PC-9 (cell line): Measurements from ENCODE around the gene C17orf58. TPM values are rescaled to one million over a fixed set of nuclear protein-coding genes. Genes with fewer than 3 reads are reported as not detected.
"Not testable (repeated sequence)": the region's sequence is repeated elsewhere in the genome, so short reads cannot be mapped to it uniquely, and the experiment has no call there.

ENCODE experiments used
- Bru-seq: library from RNA; stranded (reverse); fragments of 400-500 nt; gene quantifications from one replicate; lab custom pipeline; 2021; lab: Mats Ljungman, UMichigan
- BruChase-seq, 2 experiments: library from RNA; stranded (reverse); fragments of 400-500 nt; gene quantifications; one replicate each; lab custom pipeline; 2021; lab: Mats Ljungman, UMichigan
- BruUV-seq: library from RNA; stranded (reverse); fragments of 400-500 nt; replicated peaks from 2 replicates; lab custom pipeline; 2021; lab: Mats Ljungman, UMichigan
- CTCF ChIA-PET: fragments of 300-600 bp; sonication (Branson Sonifier 250); formaldehyde crosslinking; loops from one replicate; lab custom pipeline; 2022; ENCODE audit warnings: antibody characterized with exemption; lab: Charles Lee
- POLR2A ChIA-PET: fragments of 300-600 bp; sonication (Branson Sonifier 250); formaldehyde crosslinking; loops from one replicate; lab custom pipeline; 2022; ENCODE audit warnings: antibody characterized with exemption; ENCODE audit not compliant: unreplicated experiment; lab: Charles Lee
- DNase-seq, 2 experiments: peaks; one replicate each; pipeline versions ENCODE4 v3.0.0 to v3.0.0-alpha.2; 2015 to 2022; ENCODE audit warnings: mixed read lengths in 1 of 2
- H2AFZ ChIP-seq: fragments of 200-600 bp; sonication (generic); 2 replicates; pipeline ENCODE4 v1.8.1; 2017; ENCODE audit warnings: antibody characterized with exemption
- H3F3A ChIP-seq: fragments of 200-600 bp; sonication (generic); 2 replicates; pipeline ENCODE4 v1.8.1; 2017; ENCODE audit warnings: antibody characterized with exemption, mild to moderate bottlenecking, low read depth; ENCODE audit not compliant: insufficient read depth
- H3K27ac ChIP-seq: fragments of 200-600 bp; sonication (generic); 2 replicates; pipeline ENCODE4 v1.6.1; 2016; ENCODE audit warnings: mixed run types
- H3K27me3 ChIP-seq: fragments of 200-600 bp; sonication (generic); 2 replicates; pipeline ENCODE4 v1.6.1; 2016; ENCODE audit warnings: low read depth, mixed run types; ENCODE audit not compliant: insufficient read depth
- H3K36me3 ChIP-seq: fragments of 200-600 bp; sonication (generic); 2 replicates; pipeline ENCODE4 v1.6.1; 2016; ENCODE audit warnings: low read depth, mixed run types
- H3K4me1 ChIP-seq: fragments of 200-600 bp; sonication (generic); replicated peaks from 2 replicates; pipeline ENCODE4 v1.6.1; 2016; ENCODE audit warnings: mixed run types; ENCODE audit not compliant: insufficient read depth
- H3K4me2 ChIP-seq: fragments of 200-600 bp; sonication (generic); 2 replicates; pipeline ENCODE4 v1.6.1; 2017; ENCODE audit warnings: mixed run types
- H3K4me3 ChIP-seq: fragments of 200-600 bp; sonication (generic); 2 replicates; pipeline ENCODE4 v1.6.1; 2016; ENCODE audit warnings: mixed run types
- H3K79me2 ChIP-seq: fragments of 200-600 bp; sonication (generic); 2 replicates; pipeline ENCODE4 v1.6.1; 2017; ENCODE audit warnings: low read depth, mixed run types
- H3K9me2 ChIP-seq: fragments of 200-600 bp; sonication (generic); 2 replicates; pipeline ENCODE4 v1.8.1; 2017; ENCODE audit warnings: mild to moderate bottlenecking; ENCODE audit not compliant: insufficient read depth
- H3K9me3 ChIP-seq: fragments of 200-600 bp; sonication (generic); 2 replicates; pipeline ENCODE4 v1.8.1; 2016; ENCODE audit warnings: low read depth; ENCODE audit not compliant: insufficient read depth
- H4K20me1 ChIP-seq: fragments of 200-600 bp; sonication (generic); 2 replicates; pipeline ENCODE4 v1.8.1; 2017; ENCODE audit not compliant: insufficient read depth
- CTCF ChIP-seq: fragments of 200-600 bp; sonication (generic); conservative IDR thresholded peaks from 2 replicates; pipeline ENCODE4 v1.6.1; 2017; ENCODE audit warnings: mixed run types, antibody characterized with exemption, mild to moderate bottlenecking, moderate library complexity
- EZH2 ChIP-seq: fragments of 200-600 bp; sonication (generic); IDR thresholded peaks from 2 replicates; pipeline ENCODE4 v1.8.0; 2017; ENCODE audit warnings: antibody characterized with exemption, low read depth
- intact Hi-C: fragments of 100-400 bp; cut with micrococcal nuclease; formaldehyde crosslinking; loops from one replicate; pipeline ENCODE4 v1.10.0; 2022; ENCODE audit not compliant: unreplicated experiment
- long read RNA-seq: library from polyadenylated mRNA; stranded (forward); transcript quantifications from one replicate; pipeline ENCODE4 v2.0.0, GENCODE V29; 2022
- total RNA-seq: library from RNA; stranded (reverse); gene quantifications from 2 replicates; pipeline ENCODE4 v1.2.3, GENCODE V29; 2021

C17orf58 gene
- total RNA-seq (14.5 and 15.5 TPM in 2 replicates), Bru-seq, nascent RNA (percentile 46 among the genes with signal in this experiment), BruChase-seq, experiment 1, labeled RNA remaining after a 2-hour chase (percentile 55 among the genes with signal in this experiment), BruChase-seq, experiment 2, labeled RNA remaining after a 6-hour chase (percentile 69 among the genes with signal in this experiment)
- long read RNA-seq, transcript C17orf58-203 (2 exons, 1,654 nt), result minor isoform, 9 of 41 reads
- long read RNA-seq, transcript C17orf58-202 (3 exons, 1,082 nt), result major isoform, 21 of 41 reads
- long read RNA-seq, partial matches to known transcripts, result 6 of 41 reads
- long read RNA-seq, other reads (novel, unspliced or antisense), result 3 of 41 reads

GRCh38 chr17:67996301-67997171 is at the start of gene C17orf58:
Gene C17orf58 (minus strand): TSS chr17:67996469. CDS start chr17:67996198, 271 bp downstream.
- Histone ChIP-seq H3F3A (peaks cover 42% of the 10 kb centered on the region), H3K4me1 (peaks cover 43% of the 10 kb centered on the region), H2AFZ (peak within 1 kb of the TSS; percentile 71), H3K4me3 (peak within 1 kb of the TSS; percentile 63; the same call in 1 of the 2 replicates), H3K4me2 (peak within 1 kb of the TSS; percentile 79)
- H3K36me3 ChIP-seq, CTCF ChIA-PET, H3K9me3 ChIP-seq, H4K20me1 ChIP-seq, H3K27me3 ChIP-seq, DNase-seq, H3K79me2 ChIP-seq, H3K27ac ChIP-seq, POLR2A ChIA-PET, H3K9me2 ChIP-seq, BruUV-seq: not testable (repeated sequence)
- intact Hi-C loops, result loop anchor here (5.0 to 10.0 kb wide), 2 partner anchors 41 to 208 kb away; partner anchors contain the start of gene KPNA2

- peaks cover 55% of the 10 kb centered on the region for H3K79me2 ChIP-seq
- BruUV-seq, result no TSS peak
- intact Hi-C loops, result loop anchor here (5.0 kb wide), 1 partner anchor 39 kb away; the partner anchor contains the start of gene C17orf58
These were observed 40.3 kb upstream of the C17orf58 start for GRCh38 chr17:68036304-68037147.

GRCh38 chr17:68035523-68036303 is 39.4 kb upstream of the C17orf58 start, which contains the start of gene KPNA2:
Gene KPNA2 (plus strand): TSS chr17:68035735. CDS start chr17:68037133, 1,398 bp downstream.
- intact Hi-C loops, result loop anchor here (1.0 to 5.0 kb wide), 2 partner anchors 15 to 38 kb away; partner anchors contain the start of gene C17orf58
- H4K20me1 ChIP-seq, result peaks cover 18% of the 10 kb centered on the region; the same call in 1 of the 2 replicates
- peak within 1 kb of the TSS; percentile 52 for H3K27ac ChIP-seq
- peaks cover 26% of the 10 kb centered on the region for H3K4me1 ChIP-seq
- no peaks in the 10 kb centered on the region for H3K9me3 ChIP-seq
- H3K79me2 ChIP-seq, result peaks cover 51% of the 10 kb centered on the region
- peaks cover 25% of the 10 kb centered on the region; the same call in 1 of the 2 replicates for H3F3A ChIP-seq
- TSS peak; percentile 77 for BruUV-seq
- POLR2A ChIA-PET, result interaction anchor here (0.6 kb wide), 3 partner anchors 33 to 130 kb away, joined by 3 to 7 read pairs (median 6); no protein-coding TSS in a partner anchor
- H3K9me2 ChIP-seq, result no peaks in the 10 kb centered on the region; the same call in 1 of the 2 replicates
- DNase-seq, result peak; percentile 92 to 93
- peak within 1 kb of the TSS; percentile 95 for H2AFZ ChIP-seq
- H3K4me2 ChIP-seq, result peak within 1 kb of the TSS; percentile 97
- H3K27me3 ChIP-seq, result no peaks in the 10 kb centered on the region
- H3K4me3 ChIP-seq, result peak within 1 kb of the TSS; percentile 78
- peaks cover 27% of the 10 kb centered on the region for H3K36me3 ChIP-seq
- no peak for TF ChIP-seq CTCF
- CTCF ChIA-PET, result interaction anchor here (0.5 kb wide), 1 partner anchor 93 kb away, joined by 4 read pairs; no protein-coding TSS in a partner anchor

More at GRCh38 chr17:68036304-68037147, 40.3 kb upstream of the C17orf58 start:
- POLR2A ChIA-PET, result interaction anchor here (0.6 kb wide), 2 partner anchors 34 to 42 kb away, joined by 3 to 7 read pairs; no protein-coding TSS in a partner anchor
- Histone ChIP-seq H3K27ac (peak overlapping the region; percentile 52), H3K9me2 (no peaks in the 10 kb centered on the region; the same call in 1 of the 2 replicates), H3F3A (peaks cover 33% of the 10 kb centered on the region; the same call in 1 of the 2 replicates), H3K9me3 (no peaks in the 10 kb centered on the region), H2AFZ (peak overlapping the region; percentile 95), H3K4me3 (peak overlapping the region; percentile 78), H4K20me1 (peaks cover 18% of the 10 kb centered on the region; the same call in 1 of the 2 replicates), H3K4me2 (peak overlapping the region; percentile 97), H3K36me3 (peaks cover 34% of the 10 kb centered on the region), H3K27me3 (no peaks in the 10 kb centered on the region), H3K4me1 (peaks cover 26% of the 10 kb centered on the region)
- DNase-seq, result no peak
- CTCF ChIA-PET, result interaction anchor here (0.5 kb wide), 1 partner anchor 92 kb away, joined by 4 read pairs; no protein-coding TSS in a partner anchor
- no peak for TF ChIP-seq EZH2
